LNCAP (cell line): Measurements from ENCODE around the gene VRK1.
A peak's percentile ranks its signal among the peaks of the same experiment; 100 is the strongest.

Experiments used
- CTCF ChIP-seq: fragments of 450-650 bp; IDR thresholded peaks from 2 replicates; pipeline ENCODE4 v1.5.1; 2017; ENCODE audit warnings: mild to moderate bottlenecking

The VRK1 gene

GRCh38 chr14:96847451-96847850 lies 50.3 kb downstream of the VRK1 start:
- no peak for TF ChIP-seq CTCF

GRCh38 chr14:96848011-96848410 lies 50.8 kb downstream of the VRK1 start:
- no peak for TF ChIP-seq CTCF

DNA sequence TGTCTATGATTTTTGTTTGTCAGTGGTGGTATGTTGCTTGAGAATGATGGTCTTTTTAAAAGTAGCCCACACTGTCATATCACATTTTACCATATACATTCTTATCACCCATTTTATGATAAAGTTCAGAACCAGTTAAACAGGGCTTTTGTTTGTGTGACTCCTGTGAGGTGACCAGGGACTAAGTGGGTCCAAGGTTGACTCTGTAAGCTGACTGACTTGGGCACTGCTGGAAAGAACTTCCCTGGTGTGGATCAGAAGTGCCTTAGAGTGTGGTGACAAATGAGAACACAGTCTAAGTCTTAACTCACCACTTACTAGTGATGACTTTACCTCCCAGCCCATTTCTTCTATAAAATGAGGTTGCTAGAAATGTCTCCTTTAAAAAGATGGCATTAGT lies 52.6 kb downstream of the VRK1 start:
- TF ChIP-seq CTCF = no peak

DNA sequence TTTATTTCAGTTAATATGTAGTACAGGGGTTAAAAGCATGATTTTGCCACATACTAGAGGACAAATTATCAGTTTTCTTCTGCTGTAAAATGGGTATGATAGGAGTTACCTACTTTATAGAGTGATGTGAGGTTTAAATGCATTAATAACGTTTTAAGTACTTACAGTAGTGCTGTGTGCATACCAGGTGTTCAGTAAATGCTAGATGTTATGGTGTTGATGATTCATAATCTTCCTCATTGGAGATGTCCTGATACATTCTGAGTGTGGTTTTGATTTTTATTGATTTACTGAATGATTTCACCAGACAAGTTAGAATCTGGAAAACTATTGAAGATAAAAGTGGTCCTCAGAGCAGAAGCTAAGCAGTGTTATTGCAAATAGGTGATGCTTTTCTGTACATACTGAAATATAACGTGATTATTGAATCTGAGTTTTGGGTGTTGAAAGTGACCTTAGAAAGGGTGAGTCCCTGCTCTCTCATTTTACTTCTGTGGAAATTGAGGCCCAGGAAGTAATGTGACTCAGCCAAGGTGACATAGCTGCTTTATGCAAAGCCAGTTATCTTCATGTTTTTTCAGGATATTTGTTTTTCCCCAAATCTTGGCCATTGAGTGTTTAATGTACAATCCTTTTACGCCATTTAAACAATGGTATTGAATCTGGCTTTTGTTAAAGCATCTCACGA lies 54.7 kb downstream of the VRK1 start:
- no peak for TF ChIP-seq CTCF

- TF ChIP-seq CTCF = peak; percentile 78
These were observed 55.7 kb downstream of the VRK1 start for GRCh38 chr14:96852823-96853422.

DNA sequence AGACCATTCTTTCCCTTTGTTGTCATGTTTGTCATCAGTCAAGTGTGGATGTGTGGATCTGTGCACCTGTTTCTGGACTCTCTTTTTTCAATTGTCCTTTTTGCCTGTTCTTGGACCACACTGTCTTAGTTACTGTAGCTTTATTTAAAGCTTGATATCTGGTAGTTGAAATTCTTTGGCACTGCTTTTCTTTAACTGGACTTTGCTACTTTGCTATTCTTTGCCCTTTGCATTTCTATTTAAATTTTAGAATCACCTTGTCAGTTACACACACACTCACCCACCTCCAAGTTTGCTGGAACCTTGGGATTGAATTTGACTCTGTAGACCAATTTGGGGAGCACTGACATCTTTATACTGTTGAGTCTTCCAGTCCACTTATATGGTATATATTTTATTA lies 61.5 kb downstream of the VRK1 start:
- TF ChIP-seq CTCF = no peak

DNA sequence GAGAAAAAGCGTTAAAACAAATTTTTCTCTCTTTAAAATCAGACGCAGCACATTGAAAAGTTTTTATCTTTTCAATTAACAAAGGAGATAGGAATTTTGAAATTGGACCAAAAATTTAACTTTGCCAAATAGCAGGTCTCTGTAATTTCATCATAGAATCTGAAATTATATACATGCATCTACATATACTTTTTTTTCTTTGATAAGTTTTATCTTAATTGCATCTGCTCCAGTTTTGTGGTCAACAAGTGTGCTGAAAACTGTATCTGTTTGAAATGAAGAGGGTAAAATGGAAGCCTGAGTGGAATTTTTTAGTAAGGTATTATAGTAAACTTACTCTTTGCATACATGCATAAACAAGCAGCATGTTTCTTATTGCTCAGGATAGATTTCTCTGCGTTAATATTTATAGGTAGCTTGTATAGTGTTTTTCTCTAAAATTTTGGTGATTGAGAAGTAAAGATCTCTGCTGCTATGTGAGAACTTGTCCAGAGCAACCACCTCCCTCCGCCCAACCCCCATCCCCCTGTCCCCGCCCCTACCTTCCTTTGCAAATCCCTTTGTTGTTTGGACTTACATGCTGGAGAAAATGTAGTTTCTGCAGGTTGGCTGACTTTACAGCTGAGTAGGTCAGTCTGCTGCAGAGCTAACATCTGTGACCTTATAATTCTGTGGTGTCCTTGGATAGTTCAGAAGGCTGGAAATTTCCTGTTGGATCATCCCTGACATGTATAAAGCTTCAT lies 64.6 kb downstream of the VRK1 start:
- TF ChIP-seq CTCF = no peak
